ENCODE data around the gene PIGBOS1. TPM values are rescaled to one million over a fixed set of nuclear protein-coding genes. Genes with fewer than 3 reads are reported as not detected.

The PIGBOS1 gene
- total RNA-seq, 4 donors from 2014 or later, result 10.4 to 30.4 (median 12.0) TPM

DNA sequence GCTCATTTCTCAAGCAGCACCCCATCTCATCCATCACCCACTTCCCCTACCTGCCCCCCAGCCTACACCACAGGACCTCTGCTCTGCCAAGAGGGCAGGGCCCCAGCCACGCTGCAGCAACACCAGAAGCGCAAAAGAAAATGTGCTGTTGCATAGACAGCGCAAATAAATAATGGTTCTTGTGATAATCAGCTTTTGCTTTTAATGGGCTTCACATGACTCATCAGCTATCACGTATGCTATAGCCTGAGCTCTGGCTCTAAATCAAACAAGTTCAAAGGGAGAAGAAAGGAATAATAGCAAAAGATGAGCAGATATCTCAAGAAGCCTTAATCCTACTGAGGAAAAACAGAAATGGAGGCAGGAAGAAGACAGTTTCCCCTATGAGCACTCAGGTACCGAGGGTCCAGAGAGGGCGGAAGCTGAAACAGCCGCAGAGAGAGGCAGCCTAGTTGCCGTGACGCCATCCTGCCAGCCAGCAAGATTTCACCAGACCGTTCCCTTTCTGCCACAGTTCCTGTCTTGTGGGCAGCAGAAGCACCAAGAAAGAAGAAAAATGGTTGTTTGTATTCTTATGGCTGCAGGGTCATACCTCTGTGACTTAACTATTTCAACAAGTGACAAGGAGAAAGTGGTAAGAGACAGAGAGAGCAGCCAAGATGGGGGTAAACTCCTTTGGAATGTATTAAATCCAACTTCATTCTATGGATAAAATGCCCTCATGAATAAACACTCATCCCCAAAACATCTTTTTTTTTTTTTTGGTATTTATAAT, 51.3 kb downstream of the PIGBOS1 start:
- intact Hi-C loops (cut with DNase I; ENCODE audit: low total_unique reads), result no loop called here
- WGBS, 2 donors, result 57 to 58% methylated on average over 10 of the region's 10 CpGs
- peak in 1 of 2 donors; percentile 27 for DNase-seq (ENCODE audit: low spot score in 2 of 2)
- no peak overlapping the region for H3K4me3 ChIP-seq (ENCODE audit: low read depth, poor library complexity, severe bottlenecking)
- TF ChIP-seq, protein P1, sequence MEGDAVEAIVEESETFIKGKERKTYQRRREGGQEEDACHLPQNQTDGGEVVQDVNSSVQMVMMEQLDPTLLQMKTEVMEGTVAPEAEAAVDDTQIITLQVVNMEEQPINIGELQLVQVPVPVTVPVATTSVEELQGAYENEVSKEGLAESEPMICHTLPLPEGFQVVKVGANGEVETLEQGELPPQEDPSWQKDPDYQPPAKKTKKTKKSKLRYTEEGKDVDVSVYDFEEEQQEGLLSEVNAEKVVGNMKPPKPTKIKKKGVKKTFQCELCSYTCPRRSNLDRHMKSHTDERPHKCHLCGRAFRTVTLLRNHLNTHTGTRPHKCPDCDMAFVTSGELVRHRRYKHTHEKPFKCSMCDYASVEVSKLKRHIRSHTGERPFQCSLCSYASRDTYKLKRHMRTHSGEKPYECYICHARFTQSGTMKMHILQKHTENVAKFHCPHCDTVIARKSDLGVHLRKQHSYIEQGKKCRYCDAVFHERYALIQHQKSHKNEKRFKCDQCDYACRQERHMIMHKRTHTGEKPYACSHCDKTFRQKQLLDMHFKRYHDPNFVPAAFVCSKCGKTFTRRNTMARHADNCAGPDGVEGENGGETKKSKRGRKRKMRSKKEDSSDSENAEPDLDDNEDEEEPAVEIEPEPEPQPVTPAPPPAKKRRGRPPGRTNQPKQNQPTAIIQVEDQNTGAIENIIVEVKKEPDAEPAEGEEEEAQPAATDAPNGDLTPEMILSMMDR (IDR thresholded peaks at IDR 0.05), result no peak
- TF ChIP-seq POLR2A (IDR thresholded peaks at IDR 0.05), result no peak

Other genes starting within 250 kb of the PIGBOS1 start
- 10 to 100 TPM; 41.4 to 70.3 (median 47.5) TPM for gene RSL24D1, start 122.2 kb downstream of the PIGBOS1 start, total RNA-seq
- gene RAB27A, start 29.3 kb downstream of the PIGBOS1 start, total RNA-seq, result 10 to 100 TPM in 1 of 4 donors, 1 to 10 TPM in 3; 6.2 to 11.9 (median 7.5) TPM
- gene PIGB, start 99 bp upstream of the PIGBOS1 start, total RNA-seq, result 10 to 100 TPM in 2 of 4 donors, 1 to 10 TPM in 2; 5.1 to 14.8 (median 9.5) TPM
- 10 to 100 TPM; 20.1 to 36.1 (median 25.4) TPM for gene CCPG1, start 89.2 kb upstream of the PIGBOS1 start, total RNA-seq
- gene PIERCE2, start 89.4 kb upstream of the PIGBOS1 start, total RNA-seq, result 1 to 10 TPM; 1.5 to 3.3 (median 2.8) TPM
- gene DNAAF4, start 189.1 kb upstream of the PIGBOS1 start, total RNA-seq, result 1 to 10 TPM in 1 of 4 donors, under 1 TPM in 3; 0.34 to 1.2 (median 0.49) TPM

Data from lower leg skin (tissue), 4 donors.